SK-N-SH treated with all-trans-retinoic acid at 6 μM for 48 hours (cell line): ENCODE measurements around the gene LRP5.

Experiments used
- ATAC-seq: fragments of 200-7000 bp; cut with Tn5 transposase; 3 replicates; pipeline ENCODE4 v1.9.1; 2020; ENCODE audit warnings: mild to moderate bottlenecking, moderate library complexity
- ARNTL ChIP-seq: fragments of 450-650 bp; formaldehyde crosslinking; IDR thresholded peaks from 2 replicates; pipeline ENCODE4 v1.5.0; 2020; ENCODE audit warnings: low read depth, mild to moderate bottlenecking, moderate library complexity, borderline replicate concordance
- BACH2 ChIP-seq: fragments of 250-450 bp; sonication (Bioruptor Pico); IDR thresholded peaks from 2 replicates; pipeline ENCODE4 v1.9.0; 2021; ENCODE audit warnings: mild to moderate bottlenecking, borderline replicate concordance
- CREB5 ChIP-seq: fragments of 250-450 bp; sonication (Bioruptor Pico); IDR thresholded peaks from 2 replicates; pipeline ENCODE4 v1.5.1; 2020; ENCODE audit warnings: low read depth, mild to moderate bottlenecking, moderate library complexity
- CSDC2 ChIP-seq: fragments of 250-450 bp; sonication (Bioruptor Pico); IDR thresholded peaks from 2 replicates; pipeline ENCODE4 v1.5.0; 2020; ENCODE audit warnings: mild to moderate bottlenecking, moderate library complexity
- CSRNP3 ChIP-seq: fragments of 250-450 bp; sonication (Bioruptor Pico); IDR thresholded peaks from 2 replicates; pipeline ENCODE4 v1.5.1; 2021; ENCODE audit warnings: mild to moderate bottlenecking, moderate library complexity
- ESRRG ChIP-seq: fragments of 250-450 bp; sonication (Bioruptor Pico); IDR thresholded peaks from 2 replicates; pipeline ENCODE4 v1.6.1; 2021; ENCODE audit warnings: mild to moderate bottlenecking
- GLIS3 ChIP-seq: fragments of 250-450 bp; sonication (Bioruptor Pico); IDR thresholded peaks from 2 replicates; pipeline ENCODE4 v1.5.0; 2020; ENCODE audit warnings: mild to moderate bottlenecking, moderate library complexity
- ISL1 ChIP-seq: fragments of 250-450 bp; sonication (Bioruptor Pico); IDR thresholded peaks from 2 replicates; pipeline ENCODE4 v2.1.2; 2022; ENCODE audit warnings: mild to moderate bottlenecking, moderate library complexity
- OSR1 ChIP-seq: fragments of 250-450 bp; sonication (Bioruptor Pico); IDR thresholded peaks from 2 replicates; pipeline ENCODE4 v1.8.0; 2022; ENCODE audit warnings: moderate library complexity, mild to moderate bottlenecking, inconsistent platforms
- PATZ1 ChIP-seq: fragments of 250-450 bp; sonication (Bioruptor Pico); IDR thresholded peaks from 2 replicates; pipeline ENCODE4 v1.8.0; 2020; ENCODE audit warnings: mild to moderate bottlenecking, moderate library complexity, borderline replicate concordance
- POU6F1 ChIP-seq: fragments of 250-450 bp; sonication (Bioruptor Pico); IDR thresholded peaks from 2 replicates; pipeline ENCODE4 v1.8.0; 2021; ENCODE audit warnings: low read depth, mild to moderate bottlenecking, moderate library complexity, borderline replicate concordance
- PPARA ChIP-seq: fragments of 250-450 bp; sonication (Bioruptor Pico); IDR thresholded peaks from 2 replicates; pipeline ENCODE4 v1.5.0; 2020; ENCODE audit warnings: mild to moderate bottlenecking, borderline replicate concordance
- RARB ChIP-seq: fragments of 250-450 bp; sonication (Bioruptor Pico); IDR thresholded peaks from 2 replicates; pipeline ENCODE4 v1.8.0; 2021; ENCODE audit warnings: mild to moderate bottlenecking, moderate library complexity
- SNAI2 ChIP-seq: fragments of 250-450 bp; sonication (Bioruptor Pico); IDR thresholded peaks from 2 replicates; pipeline ENCODE4 v1.5.0; 2020; ENCODE audit warnings: mild to moderate bottlenecking, moderate library complexity
- TCF4 ChIP-seq: fragments of 250-450 bp; sonication (Bioruptor Pico); IDR thresholded peaks from 2 replicates; pipeline ENCODE4 v1.8.0; 2021; ENCODE audit warnings: mild to moderate bottlenecking, moderate library complexity, borderline replicate concordance
- TOX ChIP-seq: fragments of 250-450 bp; sonication (Bioruptor Pico); IDR thresholded peaks from 2 replicates; pipeline ENCODE4 v1.8.0; 2021; ENCODE audit warnings: mild to moderate bottlenecking, moderate library complexity, borderline replicate concordance
- TSHZ2 ChIP-seq: fragments of 250-450 bp; sonication (Bioruptor Pico); IDR thresholded peaks from 2 replicates; pipeline ENCODE4 v1.5.0; 2020; ENCODE audit warnings: mild to moderate bottlenecking, moderate library complexity
- ZC3H10 ChIP-seq: fragments of 250-450 bp; sonication (Bioruptor Pico); IDR thresholded peaks from 2 replicates; pipeline ENCODE4 v1.5.1; 2021; ENCODE audit warnings: mild to moderate bottlenecking, moderate library complexity
- ZFP3 ChIP-seq: fragments of 250-450 bp; sonication (Bioruptor Pico); IDR thresholded peaks from 2 replicates; pipeline ENCODE4 v1.5.0; 2020; ENCODE audit warnings: mild to moderate bottlenecking, moderate library complexity
- ZFP30 ChIP-seq: fragments of 450-650 bp; formaldehyde crosslinking; IDR thresholded peaks from 2 replicates; pipeline ENCODE4 v1.5.0; 2022; ENCODE audit warnings: mild to moderate bottlenecking, moderate library complexity
- ZNF565 ChIP-seq: fragments of 450-650 bp; formaldehyde crosslinking; conservative IDR thresholded peaks from 2 replicates; pipeline ENCODE4 v1.5.0; 2020; ENCODE audit warnings: low read depth, mild to moderate bottlenecking, moderate library complexity
- ZNF70 ChIP-seq: fragments of 450-650 bp; formaldehyde crosslinking; IDR thresholded peaks from 2 replicates; pipeline ENCODE4 v1.5.0; 2020; ENCODE audit warnings: mild to moderate bottlenecking, moderate library complexity
- ZNF8 ChIP-seq: fragments of 450-650 bp; formaldehyde crosslinking; IDR thresholded peaks from 2 replicates; pipeline ENCODE4 v1.5.0; 2020; ENCODE audit warnings: mild to moderate bottlenecking, moderate library complexity

The LRP5 gene

GRCh38 chr11:68279676-68280075 lies 32.7 kb upstream of the LRP5 start:
- ATAC-seq = no peak
- TF ChIP-seq PPARA (CRISPR knock-in tag) = no peak
- TF ChIP-seq RARB (CRISPR knock-in tag) = no peak
- TF ChIP-seq ZC3H10 (CRISPR knock-in tag) = no peak
- no peak for TF ChIP-seq ZNF565 (CRISPR knock-in tag)
- TF ChIP-seq PATZ1 (CRISPR knock-in tag) = no peak
- TF ChIP-seq OSR1 (CRISPR knock-in tag) = no peak
- no peak for TF ChIP-seq ZNF8 (CRISPR knock-in tag)
- no peak for TF ChIP-seq ISL1
- TF ChIP-seq TCF4 (CRISPR knock-in tag) = no peak
- TF ChIP-seq POU6F1 (CRISPR knock-in tag) = no peak
- no peak for TF ChIP-seq SNAI2 (CRISPR knock-in tag)
- no peak for TF ChIP-seq CREB5 (CRISPR knock-in tag)
- TF ChIP-seq ARNTL (CRISPR knock-in tag) = no peak
- no peak for TF ChIP-seq GLIS3 (CRISPR knock-in tag)
- TF ChIP-seq TOX = no peak
- no peak for TF ChIP-seq TSHZ2
- no peak for TF ChIP-seq ZFP30 (CRISPR knock-in tag)

GRCh38 chr11:68282141-68282860 lies 30.1 kb upstream of the LRP5 start:
- TF ChIP-seq POU6F1 (CRISPR knock-in tag) (no peak), TSHZ2 (no peak), ISL1 (no peak), CSDC2 (CRISPR knock-in tag) (no peak), ARNTL (CRISPR knock-in tag) (no peak), ZFP30 (CRISPR knock-in tag) (no peak), GLIS3 (CRISPR knock-in tag) (no peak), RARB (CRISPR knock-in tag) (no peak), ZFP3 (no peak), ZNF70 (CRISPR knock-in tag) (no peak), TOX (no peak), ZNF565 (CRISPR knock-in tag) (no peak), CSRNP3 (no peak), ZC3H10 (CRISPR knock-in tag) (no peak), PPARA (CRISPR knock-in tag) (no peak), CREB5 (CRISPR knock-in tag) (no peak), ESRRG (no peak), BACH2 (no peak), ZNF8 (CRISPR knock-in tag) (no peak), TCF4 (CRISPR knock-in tag) (no peak)
- ATAC-seq = no peak
